Stimulated activated CD4-positive, alpha-beta T cell treated with anti-CD3 and anti-CD28 coated beads, TNF-alpha, amount 100 ng/mL, for 48 hours (primary cell): ENCODE results near the gene MITF.

Source experiments
- DNase-seq, 3 donors: peaks; one replicate each; pipeline ENCODE4 v3.0.0-alpha.2; 2020; ENCODE audit warnings: low read depth in 3 of 3

MITF gene

DNA sequence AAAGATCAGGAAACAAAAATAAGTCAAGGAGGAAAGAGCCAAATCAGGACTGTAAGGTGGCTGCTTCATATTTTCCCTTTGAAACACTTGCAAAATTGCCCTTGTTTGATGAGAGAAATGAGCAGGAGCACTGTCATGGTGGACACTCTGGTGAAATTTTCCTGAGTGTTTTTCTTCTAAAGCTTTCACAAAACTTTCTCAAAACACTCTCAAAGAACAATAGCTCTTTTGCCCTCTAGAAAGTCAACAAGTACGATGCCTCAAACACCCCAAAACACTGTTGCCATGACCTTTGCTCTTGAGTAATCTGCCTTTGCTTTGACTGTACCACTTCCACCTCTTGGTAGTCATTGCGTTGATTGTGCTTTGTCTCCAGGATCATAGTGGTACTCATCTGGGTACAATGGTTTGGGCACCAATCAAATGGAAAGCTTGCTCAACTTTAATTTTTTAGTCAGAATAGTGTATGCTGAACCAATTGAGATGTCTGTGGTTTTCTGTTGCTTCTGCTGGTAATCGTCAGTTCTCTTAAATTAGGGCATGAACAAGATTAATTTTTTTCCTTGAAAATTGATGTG is 13.2 kb upstream of the MITF start:
- no peak for DNase-seq

- no peak for DNase-seq
These were observed 9.9 kb upstream of the MITF start for GRCh38 chr3:69729147-69729919.

GRCh38 chr3:69731080-69731479 is 8.2 kb upstream of the MITF start:
- DNase-seq = no peak

DNA sequence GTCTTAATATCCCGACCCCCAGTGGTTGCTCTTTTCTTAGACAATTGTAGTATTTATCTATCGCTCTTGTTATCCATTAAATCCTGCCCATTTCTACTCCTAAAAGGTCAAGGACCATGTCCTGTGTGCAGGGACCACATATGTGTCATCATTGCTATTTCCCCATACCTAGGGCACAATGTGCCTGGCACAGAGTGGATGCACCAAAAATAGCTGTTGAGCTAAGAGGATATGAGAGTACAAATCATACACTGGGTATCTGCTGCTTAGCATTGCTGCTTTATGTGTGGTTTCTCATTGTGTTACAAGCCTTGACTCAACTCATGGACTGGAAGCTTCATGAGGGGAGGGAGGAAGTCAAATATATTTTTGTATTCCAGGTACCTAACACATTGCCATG is 3.4 kb upstream of the MITF start:
- no peak for DNase-seq

DNA sequence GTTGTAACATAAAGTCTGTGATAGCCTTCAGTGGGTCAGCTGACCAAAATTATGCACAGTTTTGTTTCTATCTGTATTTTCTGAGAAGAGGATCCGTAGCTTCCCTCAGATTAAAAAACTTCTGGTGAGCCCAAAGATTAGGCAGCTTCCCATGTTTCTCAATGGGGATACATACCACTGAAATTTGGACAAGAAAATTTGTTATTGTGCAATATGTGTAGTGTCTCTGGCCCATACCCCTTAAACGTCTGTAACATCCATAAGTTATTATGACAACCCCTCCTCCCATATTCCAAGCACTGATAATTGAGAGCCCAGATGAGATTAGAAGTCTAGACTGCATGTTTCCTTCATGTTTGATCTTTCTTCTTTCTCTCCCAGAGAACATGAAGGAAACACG is 1.9 kb upstream of the MITF start:
- DNase-seq = no peak

GRCh38 chr3:69738315-69738714 is 949 bp upstream of the MITF start:
- no peak for DNase-seq

GRCh38 chr3:69738859-69739203 is 433 bp upstream of the MITF start:
- DNase-seq = no peak

DNA sequence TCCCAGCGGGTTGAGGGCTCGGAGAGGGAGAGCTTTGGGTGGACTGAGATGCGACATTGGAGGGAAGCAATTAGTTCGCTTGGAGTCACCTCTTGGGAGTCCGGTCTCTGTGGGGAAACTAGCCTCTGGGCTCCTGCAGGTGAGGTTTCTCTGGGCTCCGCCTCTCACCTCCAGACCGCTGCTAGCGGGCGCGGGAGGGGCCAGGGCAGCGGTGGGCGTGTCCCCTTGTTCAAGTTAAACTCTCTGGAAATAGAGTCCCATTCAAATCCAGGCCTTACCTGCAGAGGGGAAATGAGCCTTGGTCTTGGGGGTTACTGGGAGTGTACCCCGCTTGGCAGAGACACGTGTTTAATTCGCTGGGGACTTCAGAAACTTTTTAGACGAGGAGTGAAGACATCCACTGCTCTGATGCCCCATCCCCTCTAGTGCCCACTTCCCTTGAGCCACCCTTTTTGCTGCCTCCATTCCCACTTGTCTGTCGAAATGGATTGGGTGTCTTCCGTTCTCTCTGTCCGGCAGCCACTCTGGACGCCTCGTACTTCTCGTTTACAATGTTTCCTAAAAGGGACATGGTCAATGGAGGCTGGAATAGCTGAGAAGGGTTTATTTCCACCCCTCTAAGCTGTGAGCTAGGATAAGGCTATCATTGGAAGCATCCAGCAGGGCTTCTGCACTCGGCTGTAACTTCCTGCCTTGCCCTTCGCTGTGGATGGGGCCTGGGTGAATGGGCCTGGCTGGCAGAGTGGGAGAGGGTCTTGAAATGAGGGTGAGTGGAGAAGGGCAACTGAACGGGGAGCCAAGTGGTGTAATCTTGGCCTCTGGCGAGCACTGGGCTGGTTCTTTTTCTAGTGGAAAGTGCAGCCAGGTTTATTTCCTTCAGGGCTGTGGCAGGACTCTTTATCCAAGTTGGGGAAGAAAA is 1.1 kb downstream of the MITF start:
- DNase-seq = no peak

GRCh38 chr3:69741032-69741767 is 1.9 kb downstream of the MITF start:
- DNase-seq = no peak

DNA sequence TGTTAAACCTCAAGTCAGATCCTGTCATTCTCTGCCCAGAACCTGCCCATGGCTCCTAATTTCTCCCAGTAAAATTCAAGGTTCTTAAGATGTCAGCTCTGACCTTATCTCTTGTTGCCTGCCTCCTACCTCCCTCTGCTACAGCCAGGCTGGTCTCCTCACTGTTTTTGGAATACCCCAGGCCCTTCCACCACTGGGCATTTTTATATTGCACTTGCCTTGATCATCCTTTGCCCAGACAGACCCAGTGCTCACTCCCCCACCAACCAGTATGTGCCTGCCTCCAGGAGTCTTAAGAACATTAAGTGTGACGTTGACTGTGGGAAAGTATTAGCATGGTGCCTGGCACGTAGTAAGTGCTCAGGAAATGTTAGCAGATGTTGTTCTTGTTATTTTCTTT is 3.1 kb downstream of the MITF start:
- DNase-seq = no peak

GRCh38 chr3:69743975-69744906 is 5.0 kb downstream of the MITF start:
- no peak for DNase-seq

GRCh38 chr3:69745505-69745904 is 6.2 kb downstream of the MITF start:
- no peak for DNase-seq

DNA sequence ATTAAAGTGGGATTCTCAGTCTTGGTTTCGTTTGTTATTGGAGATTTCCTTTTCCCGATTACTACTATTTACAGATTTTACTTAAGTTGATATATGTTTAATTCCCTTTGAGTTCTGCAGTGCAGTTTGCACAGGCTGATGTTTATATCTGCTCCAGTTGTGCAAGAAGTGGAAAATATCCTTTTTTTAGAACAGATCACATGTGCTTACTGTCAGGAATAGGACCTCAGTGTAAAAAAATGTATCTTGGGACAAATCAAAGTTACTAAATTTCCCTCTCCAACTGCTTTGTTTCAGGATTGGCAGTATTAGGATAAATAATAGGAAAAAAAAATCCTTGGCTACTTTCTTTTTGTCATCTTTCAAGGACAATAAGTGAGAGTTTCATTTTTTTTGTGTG is 6.9 kb downstream of the MITF start:
- DNase-seq = no peak

GRCh38 chr3:69747511-69748258 is 8.4 kb downstream of the MITF start:
- no peak for DNase-seq

GRCh38 chr3:69748503-69748902 is 9.2 kb downstream of the MITF start:
- no peak for DNase-seq

DNA sequence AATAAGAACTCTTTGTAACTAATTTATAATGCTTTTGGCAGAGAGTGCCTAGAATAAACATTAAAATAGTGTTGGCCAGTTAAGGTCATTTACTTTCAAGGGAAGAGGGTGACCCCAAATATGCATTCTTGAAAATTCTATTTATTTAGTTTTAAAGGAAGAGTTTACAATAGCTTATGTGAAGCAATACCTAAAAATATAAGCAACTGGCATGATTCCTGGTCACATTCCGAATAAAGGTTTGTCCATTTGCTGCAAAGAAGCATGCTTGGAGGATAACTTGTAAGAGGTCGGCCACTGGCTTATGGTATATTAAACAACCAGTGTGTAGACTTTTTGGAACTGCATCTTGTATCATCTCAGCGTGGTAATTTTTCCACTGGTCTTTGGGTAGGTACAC is 10.2 kb downstream of the MITF start:
- DNase-seq = no peak

GRCh38 chr3:69750549-69750948 is 11.3 kb downstream of the MITF start:
- DNase-seq = no peak

- no peak for DNase-seq
These were observed 11.8 kb downstream of the MITF start for GRCh38 chr3:69751074-69751476.

- DNase-seq = no peak
These were observed 13.0 kb downstream of the MITF start for GRCh38 chr3:69752241-69752640.

DNA sequence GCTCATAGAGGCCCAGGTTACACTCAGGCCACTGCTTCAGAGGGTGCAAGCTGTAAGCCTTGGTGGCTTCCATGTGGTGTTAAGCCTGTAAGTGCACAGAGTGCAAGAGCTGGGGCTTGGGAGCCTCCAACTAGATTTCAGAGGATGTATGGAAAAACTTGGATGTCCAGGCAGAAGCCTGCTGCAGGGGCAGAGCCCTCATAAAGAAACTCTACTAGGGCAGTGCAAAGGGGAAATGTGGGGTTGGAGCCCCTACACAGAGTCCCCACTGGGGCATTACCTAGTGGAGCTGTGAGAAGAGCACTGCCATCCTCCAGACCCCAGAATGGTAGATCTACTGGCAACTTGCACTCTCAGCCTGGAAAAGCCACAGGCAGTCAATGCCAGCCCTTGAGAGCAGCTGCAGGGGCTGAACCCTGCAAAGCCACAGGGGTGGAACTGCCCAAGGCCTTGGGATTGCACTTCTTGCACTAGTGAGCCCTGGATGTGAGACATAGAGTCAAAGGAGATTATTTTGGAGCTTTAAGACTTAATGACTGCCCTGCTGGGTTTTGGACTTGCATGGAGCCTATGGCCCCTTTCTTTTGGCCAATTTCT is 14.0 kb downstream of the MITF start:
- DNase-seq = no peak
